NCI-H1417 treated with DMSO at 0.1 percent for 48 hours (cell line): ENCODE data around the gene CDK5RAP1.
"Not testable (repeated sequence)": the region's sequence is repeated elsewhere in the genome, so short reads cannot be mapped to it uniquely, and the experiment has no call there.

Experiments
- DNase-seq: peaks from one replicate; lab custom pipeline; 2025; lab: John Stamatoyannopoulos, UW

Gene CDK5RAP1, protein sequence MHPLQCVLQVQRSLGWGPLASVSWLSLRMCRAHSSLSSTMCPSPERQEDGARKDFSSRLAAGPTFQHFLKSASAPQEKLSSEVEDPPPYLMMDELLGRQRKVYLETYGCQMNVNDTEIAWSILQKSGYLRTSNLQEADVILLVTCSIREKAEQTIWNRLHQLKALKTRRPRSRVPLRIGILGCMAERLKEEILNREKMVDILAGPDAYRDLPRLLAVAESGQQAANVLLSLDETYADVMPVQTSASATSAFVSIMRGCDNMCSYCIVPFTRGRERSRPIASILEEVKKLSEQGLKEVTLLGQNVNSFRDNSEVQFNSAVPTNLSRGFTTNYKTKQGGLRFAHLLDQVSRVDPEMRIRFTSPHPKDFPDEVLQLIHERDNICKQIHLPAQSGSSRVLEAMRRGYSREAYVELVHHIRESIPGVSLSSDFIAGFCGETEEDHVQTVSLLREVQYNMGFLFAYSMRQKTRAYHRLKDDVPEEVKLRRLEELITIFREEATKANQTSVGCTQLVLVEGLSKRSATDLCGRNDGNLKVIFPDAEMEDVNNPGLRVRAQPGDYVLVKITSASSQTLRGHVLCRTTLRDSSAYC

GRCh38 chr20:33401184-33401920 lies at the start of gene CDK5RAP1:
Gene CDK5RAP1 (minus strand): TSS chr20:33401519. CDS start chr20:33397064, 4,455 bp downstream.
- DNase-seq: peak; percentile 43

DNA sequence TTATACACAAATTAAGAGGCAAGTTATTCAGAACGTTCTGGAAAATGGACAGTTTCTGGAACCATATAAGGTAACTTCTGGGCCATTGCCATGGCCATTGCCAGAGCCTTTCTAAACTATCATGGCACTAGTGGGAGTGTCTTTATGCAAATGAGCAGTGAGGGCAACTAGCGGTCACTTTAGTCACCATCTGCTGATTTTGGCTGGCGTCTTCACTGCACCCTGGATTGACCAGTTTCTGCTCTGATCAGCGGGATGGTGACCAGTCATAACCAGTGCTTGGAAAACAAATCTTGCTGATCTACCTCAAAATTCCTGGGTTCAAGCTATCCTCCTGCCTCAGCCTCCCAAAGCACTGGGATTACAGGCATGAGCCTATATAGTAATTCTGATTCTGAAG lies 49.5 kb upstream of the CDK5RAP1 start:
- DNase-seq: no peak

DNA sequence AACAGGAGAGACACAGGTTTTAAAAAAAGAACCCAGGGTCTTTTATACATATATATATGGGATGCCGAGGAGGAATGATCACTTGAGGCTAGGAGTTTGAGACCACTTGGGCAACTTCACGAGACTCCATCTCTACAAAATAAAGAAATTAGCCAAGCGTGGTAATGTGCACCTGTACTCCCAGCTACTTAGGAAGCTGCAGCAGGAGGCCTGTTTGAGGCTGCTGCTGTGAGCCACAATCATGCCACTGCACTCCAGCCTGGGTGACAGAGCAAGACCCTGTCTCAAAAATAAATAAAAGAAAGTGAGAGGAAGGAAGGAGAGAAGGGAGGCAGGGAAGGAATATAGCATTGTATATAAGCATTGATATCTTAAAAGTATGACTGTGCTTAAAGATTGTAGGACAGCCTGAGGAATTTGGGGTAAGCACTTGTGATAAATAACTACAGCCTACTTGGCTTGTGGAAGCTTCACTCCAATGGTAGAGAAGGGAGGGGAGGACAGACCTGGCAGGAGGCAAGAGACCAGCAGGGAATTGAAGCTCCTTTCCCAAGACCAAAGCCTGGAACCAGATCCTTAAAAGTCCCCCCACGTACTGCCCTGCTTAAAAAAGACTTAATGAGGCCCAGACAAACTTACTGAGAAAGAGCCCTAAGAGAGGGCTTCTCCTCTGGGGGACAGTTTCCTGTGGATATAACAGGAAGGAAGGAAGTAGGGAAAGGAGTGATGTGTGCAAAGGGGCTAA lies 44.7 kb upstream of the CDK5RAP1 start:
- DNase-seq: no peak

DNA sequence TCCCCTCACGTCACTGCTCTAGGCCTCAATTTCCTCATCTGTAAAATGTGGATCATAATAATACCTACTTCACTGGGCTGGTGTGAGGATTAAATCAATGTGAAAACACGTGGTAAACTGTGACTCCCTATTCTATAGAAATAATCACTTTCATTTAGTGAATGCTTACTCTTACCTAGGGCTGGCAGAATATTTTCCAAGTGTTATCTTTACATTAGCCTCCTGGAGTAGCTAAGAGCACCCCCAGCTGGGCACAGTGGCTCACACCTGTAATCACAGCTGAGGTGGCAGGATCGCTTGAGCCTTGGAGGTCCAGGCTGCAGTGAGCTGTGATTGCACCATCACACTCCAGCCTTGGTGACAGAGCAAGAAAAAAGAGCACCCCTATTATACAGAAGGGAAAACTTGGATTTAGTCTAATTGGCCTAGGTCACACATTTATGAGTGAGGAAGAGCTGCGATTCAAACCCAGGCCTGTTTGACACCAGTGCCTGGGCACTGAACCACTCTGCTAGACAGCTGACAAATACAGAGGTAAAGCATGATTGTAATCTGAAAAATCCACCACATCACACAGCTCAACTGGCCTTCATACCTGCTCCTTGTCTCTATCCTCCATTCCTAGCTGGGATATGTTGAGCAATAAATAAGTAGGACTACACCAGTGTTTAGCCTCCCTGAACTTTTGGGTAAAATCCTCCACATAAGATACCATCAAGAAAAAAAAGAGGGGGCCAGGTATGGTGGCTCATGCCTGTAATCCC lies 43.7 kb upstream of the CDK5RAP1 start:
- no peak for DNase-seq

- peak; percentile 41 for DNase-seq
These were observed 42.4 kb upstream of the CDK5RAP1 start, which contains the start of gene SNTA1 for GRCh38 chr20:33443512-33444239. Gene SNTA1 (minus strand): TSS chr20:33443763. CDS start chr20:33443620, 143 bp downstream.

DNA sequence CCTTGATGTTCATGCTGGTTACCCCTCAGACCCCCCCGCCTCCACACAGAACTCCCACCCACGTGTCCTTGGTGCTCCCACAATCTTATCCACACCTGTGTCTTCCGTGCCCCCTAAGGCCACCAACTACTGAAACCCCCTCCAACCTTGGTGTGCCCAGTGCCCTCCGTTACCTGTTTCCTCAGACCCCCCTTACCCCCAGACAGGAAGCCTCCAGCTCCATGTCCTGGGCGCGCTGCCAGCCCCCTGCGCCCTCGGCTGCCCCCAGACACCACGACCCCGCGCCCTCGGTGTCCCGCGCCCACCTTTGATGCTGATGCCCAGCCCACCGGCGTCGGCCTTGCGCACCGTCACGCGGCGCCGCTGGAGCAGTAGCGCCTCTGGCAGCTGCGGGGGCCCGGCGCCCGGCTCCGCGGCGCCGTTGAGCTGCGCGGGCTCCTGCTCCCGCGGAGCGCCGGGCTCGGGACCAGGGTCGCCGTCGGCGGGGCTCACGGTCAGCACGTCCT lies 41.7 kb upstream of the CDK5RAP1 start:
- no peak for DNase-seq

GRCh38 chr20:33442136-33443005 lies 41.1 kb upstream of the CDK5RAP1 start:
- no peak for DNase-seq

GRCh38 chr20:33441142-33441955 lies 40.0 kb upstream of the CDK5RAP1 start:
- no peak for DNase-seq

DNA sequence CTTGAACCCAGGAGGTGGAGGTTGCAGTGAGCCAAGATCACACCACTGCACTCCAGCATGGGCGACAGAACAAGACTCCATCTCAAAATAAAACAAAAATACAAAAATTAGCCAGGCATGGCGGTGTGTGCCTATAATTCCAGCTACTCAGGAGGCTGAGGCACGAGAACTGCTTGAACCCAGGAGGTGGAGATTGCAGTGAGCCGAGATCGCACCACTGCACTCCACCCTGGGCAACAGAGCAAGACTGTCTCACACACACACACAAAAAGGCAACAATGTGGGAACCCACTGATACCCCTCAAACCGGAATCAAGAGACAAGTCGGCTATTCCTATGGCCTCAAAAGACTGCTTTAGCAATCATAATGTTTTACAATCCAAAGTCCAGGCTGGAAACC lies 39.2 kb upstream of the CDK5RAP1 start:
- DNase-seq: not testable (repeated sequence)

GRCh38 chr20:33438481-33438880 lies 37.2 kb upstream of the CDK5RAP1 start:
- DNase-seq: no peak

DNA sequence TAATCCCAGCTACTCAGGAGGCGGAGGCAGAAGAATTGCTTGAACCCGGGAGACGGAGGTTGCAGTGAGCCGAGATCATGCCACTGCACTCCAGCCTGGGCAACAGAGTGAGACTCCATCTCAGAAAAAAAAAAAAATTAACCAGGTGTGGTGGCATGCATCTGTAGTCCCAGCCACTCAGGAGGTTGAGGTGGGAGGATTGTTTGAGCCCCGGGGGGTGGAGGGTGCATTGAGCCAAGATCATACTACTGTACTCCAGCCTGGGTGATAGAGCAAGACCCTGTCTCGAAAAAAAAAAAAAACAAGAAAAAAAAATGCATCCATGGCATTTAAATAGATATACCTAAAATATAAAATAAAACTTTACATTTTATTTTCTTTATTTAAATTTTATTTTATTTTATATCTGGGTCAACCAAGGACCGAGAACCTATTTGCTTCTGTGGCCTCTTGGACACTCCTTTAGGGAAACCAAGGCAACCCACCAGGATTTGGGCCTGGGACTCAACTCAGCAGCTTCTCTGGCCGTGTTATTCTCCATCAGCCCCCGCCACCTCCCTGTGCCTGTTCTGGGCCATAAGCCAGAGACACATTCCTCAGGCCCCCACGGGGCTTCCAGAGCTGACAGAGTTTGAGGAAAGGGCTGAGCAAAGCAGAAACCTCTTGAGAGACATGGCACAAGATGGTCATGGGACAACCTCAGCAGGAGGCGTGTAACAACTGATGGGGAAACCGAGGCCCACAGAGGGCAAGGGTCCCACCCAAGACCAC lies 36.0 kb upstream of the CDK5RAP1 start:
- no peak for DNase-seq

DNA sequence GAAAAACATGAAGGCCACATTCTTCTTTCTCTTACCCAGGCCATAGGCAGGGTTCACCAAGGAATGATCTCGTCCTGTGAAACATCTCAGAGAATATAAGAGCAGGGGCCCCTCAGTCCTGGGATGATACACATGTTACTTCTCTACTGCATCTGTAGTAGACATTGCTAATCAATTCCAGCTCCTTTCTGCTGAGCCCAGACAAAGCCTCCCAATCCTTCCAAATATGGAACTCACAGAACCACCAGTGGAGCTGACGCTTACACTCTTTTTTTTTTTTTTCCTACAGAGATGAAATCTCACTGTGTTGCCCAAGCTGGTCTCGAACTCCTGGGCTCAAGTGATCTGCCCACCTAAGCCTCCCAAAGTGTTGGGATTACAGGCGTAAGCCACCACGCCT lies 33.1 kb upstream of the CDK5RAP1 start:
- DNase-seq: no peak

- no peak for DNase-seq
These were observed 32.3 kb upstream of the CDK5RAP1 start for GRCh38 chr20:33433465-33434234.

GRCh38 chr20:33431797-33432381 lies 30.6 kb upstream of the CDK5RAP1 start:
- DNase-seq: no peak

DNA sequence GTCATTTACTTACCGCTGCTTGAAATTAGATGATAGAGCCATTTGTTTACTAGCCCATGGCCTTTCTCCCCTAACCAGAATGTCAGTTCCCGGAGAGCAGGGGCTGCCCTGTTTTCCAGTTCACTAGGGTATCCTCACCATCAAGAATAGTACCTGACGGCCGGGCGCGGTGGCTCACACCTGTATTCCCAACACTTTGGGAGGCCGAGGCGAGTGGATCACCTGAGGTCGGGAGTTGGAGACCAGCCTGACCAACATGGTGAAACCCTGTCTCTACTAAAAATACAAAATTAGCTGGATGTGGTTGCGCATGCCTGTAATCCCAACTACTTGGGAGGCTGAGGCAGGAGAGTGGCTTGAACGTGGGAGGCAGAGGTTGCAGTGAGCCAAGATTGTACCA lies 22.6 kb upstream of the CDK5RAP1 start:
- not testable (repeated sequence) for DNase-seq

- no peak for DNase-seq
These were observed 22.0 kb upstream of the CDK5RAP1 start for GRCh38 chr20:33423141-33423834.
